Hair follicle dermal papilla cell (primary cell): ENCODE results near the gene TRMT61B. TPM values are rescaled to one million over a fixed set of nuclear protein-coding genes. Genes with fewer than 3 reads are reported as not detected.

Experiments
- small RNA-seq: library from RNA; depleted of rRNA; stranded (forward); fragments of <200 nt; gene quantifications from one replicate; pipeline ENCODE3, GENCODE V24; 2012
- total RNA-seq: library from RNA; depleted of rRNA; stranded (reverse); fragments of >200 nt; gene quantifications from 2 replicates; pipeline ENCODE4 v1.2.3, GENCODE V29; 2012

Gene TRMT61B
- 11.7 and 13.3 TPM in 2 replicates for total RNA-seq

DNA sequence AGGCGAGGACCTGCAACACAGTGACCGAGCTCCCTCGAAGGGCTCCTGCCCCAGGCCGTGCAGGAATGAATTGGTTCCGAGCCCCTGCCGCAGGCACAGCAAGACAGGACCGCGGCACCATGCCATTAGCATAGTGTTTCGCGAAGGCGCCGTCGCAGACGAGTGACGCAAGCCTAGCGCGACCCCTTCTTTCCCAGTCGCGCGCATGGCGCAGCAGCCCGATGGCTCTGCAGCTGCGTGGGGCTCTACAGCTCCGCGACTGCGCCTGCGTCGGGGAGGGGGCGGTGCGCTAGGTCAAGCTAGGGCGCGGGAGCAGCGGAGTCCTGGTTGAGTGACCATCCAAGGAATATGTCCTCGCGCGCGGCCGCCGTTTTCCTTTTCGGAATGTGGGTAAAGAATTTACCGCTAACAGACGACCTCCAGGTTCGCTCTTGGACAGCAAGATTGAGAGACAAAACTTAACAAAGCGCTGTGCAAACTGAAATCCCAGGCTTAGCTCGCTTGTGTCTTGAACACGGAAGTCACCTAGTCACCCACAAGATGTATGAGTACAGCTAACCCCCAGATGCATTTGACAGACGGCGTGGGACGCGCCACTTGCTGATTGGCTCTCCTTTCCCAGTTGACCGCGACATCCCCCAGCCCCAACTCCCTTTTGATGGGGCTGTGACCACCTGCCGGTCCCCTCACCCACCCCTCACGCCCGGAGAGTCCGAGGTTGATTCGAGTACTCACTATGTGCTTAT is at the start of gene TRMT61B:
TSS of gene TRMT61B (minus strand) at position 164 of the 746 bp plus-strand sequence. CDS start at position 132, 32 bp downstream.

DNA sequence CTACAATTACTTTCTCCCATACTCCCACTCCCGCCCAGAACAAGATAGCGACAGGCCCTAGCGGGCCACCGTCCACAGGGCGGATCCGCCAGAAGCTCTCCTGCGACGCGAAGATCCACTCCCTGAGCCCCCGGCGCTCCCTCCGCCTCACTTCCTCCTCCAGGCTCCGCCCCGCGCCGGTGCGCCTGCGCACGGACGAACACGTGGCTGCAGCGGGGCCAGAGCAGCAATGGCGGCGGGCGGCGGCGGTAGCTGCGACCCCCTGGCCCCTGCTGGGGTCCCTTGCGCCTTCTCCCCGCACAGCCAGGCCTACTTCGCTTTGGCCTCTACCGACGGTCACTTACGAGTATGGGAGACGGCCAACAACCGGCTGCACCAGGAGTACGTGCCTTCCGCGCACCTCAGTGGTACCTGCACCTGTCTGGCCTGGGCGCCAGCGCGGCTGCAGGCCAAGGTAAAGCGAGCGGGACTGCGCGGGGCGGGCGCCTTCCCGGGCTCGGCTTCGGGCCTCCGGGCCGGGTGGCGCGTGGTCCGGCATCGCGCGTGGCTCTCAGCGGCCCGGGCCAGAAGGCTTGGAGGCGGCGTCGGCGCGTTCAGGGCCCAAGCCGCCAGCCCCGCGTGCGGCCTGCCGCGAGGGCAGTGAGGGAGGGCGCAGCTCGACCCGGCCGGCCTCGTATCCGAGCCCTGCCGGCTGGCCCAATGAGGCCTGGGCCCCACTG is 24.5 kb upstream of the TRMT61B start, which contains the start of gene WDR43:
TSS of gene WDR43 (plus strand) at position 198 of the 719 bp plus-strand sequence. CDS start at position 230, 32 bp downstream.

DNA sequence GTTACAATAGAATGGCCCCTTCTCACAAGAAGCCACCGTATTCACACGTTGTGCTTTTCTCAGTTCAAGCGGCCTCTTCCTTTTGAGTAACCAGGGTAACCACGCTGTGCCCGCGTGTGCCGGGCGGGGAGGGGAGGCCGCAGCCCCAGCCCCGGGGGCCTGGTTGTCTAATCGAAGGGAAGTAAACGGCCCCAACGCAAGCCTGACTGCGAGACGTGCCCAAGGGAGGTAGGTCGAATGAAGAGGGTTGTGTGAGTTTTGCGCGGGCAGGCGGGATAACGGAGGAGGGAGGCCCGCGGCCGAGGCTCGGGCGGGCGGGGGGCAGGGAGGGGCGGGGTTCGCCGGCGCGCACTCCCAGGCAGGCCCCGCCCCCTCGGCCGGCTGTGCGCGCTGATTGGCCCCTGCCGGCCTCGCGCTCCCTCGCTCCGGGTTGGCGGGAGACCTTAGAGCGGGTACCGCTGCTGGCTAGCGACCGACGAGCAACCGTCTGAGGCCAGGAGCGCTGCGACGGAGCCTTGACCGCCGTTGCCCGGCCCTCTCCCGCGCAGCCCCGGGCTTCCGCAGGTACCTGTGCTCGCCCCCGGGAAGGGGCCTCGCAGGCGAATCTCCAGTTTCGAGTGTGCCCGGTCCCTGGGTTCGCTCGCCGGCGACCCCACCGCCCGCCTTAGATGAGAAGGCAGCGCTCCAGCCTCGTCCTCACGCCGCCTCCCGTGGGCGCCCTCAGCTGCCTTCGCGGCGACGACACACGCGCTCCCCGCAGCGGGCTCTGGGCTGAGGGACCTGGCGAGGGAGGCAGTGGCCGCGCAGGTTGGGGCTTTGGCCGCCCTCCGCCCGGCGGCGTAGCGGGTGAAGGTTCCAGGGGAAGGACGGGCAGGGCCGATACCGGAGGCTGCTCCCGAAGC is 59.5 kb downstream of the TRMT61B start, which contains the start of gene SPDYA:
TSS of gene SPDYA (plus strand) at position 451 of the 902 bp plus-strand sequence. CDS start 5,181 bp downstream, outside the sequence.

Small RNA genes lying within 50 kb of the gene (small RNA-seq; reads per million reads assigned to genes)
- gene SNORD92, result 14.4 reads per million, percentile 93 among the genes with 10 or more reads in this experiment

Other genes starting within 250 kb of the TRMT61B start
- 131 and 161 TPM in 2 replicates for gene PPP1CB, start 118.5 kb downstream of the TRMT61B start, total RNA-seq
- gene SPDYA, start 59.5 kb downstream of the TRMT61B start, total RNA-seq, result 0.24 and 0.97 TPM in 2 replicates
- gene WDR43, start 24.4 kb upstream of the TRMT61B start, total RNA-seq, result 79.3 and 87.1 TPM in 2 replicates
- under 0.01 TPM in 1 of 2 replicates, not detected in the other for gene TOGARAM2, start 111.0 kb upstream of the TRMT61B start, total RNA-seq
- gene PCARE, start 204.2 kb upstream of the TRMT61B start, total RNA-seq, result not detected in 2 replicates
- 56.3 and 72.7 TPM in 2 replicates for gene CLIP4, start 245.1 kb upstream of the TRMT61B start, total RNA-seq